Adipocyte (in vitro differentiated cells): ENCODE measurements around the gene ANXA2.

Source experiments
- DNase-seq: peaks from one replicate; pipeline ENCODE4 v3.0.0-alpha.2; 2015; ENCODE audit warnings: low read depth
- H3K27me3 ChIP-seq: replicated peaks from 2 replicates; pipeline ENCODE4 v1.7.0; 2013; ENCODE audit warnings: mild to moderate bottlenecking, low read length, moderate library complexity; ENCODE audit not compliant: control insufficient read depth, insufficient read depth
- H3K36me3 ChIP-seq: 2 replicates; pipeline ENCODE4 v1.7.0; 2013; ENCODE audit warnings: low read length, mild to moderate bottlenecking, moderate library complexity; ENCODE audit not compliant: control insufficient read depth, insufficient read depth, severe bottlenecking
- H3K4me1 ChIP-seq: 2 replicates; pipeline ENCODE4 v1.7.0; 2013; ENCODE audit warnings: mild to moderate bottlenecking, low read length, moderate library complexity; ENCODE audit not compliant: control insufficient read depth, insufficient read depth
- H3K4me3 ChIP-seq: 2 replicates; pipeline ENCODE4 v1.7.0; 2013; ENCODE audit warnings: mild to moderate bottlenecking, low read length, moderate library complexity
- H3K9ac ChIP-seq: 2 replicates; pipeline ENCODE4 v1.7.0; 2013; ENCODE audit warnings: mild to moderate bottlenecking, low read length, moderate library complexity
- H3K9me3 ChIP-seq: 2 replicates; pipeline ENCODE4 v1.7.0; 2013; ENCODE audit warnings: mild to moderate bottlenecking, low read length, moderate library complexity; ENCODE audit not compliant: control insufficient read depth

The ANXA2 gene

DNA sequence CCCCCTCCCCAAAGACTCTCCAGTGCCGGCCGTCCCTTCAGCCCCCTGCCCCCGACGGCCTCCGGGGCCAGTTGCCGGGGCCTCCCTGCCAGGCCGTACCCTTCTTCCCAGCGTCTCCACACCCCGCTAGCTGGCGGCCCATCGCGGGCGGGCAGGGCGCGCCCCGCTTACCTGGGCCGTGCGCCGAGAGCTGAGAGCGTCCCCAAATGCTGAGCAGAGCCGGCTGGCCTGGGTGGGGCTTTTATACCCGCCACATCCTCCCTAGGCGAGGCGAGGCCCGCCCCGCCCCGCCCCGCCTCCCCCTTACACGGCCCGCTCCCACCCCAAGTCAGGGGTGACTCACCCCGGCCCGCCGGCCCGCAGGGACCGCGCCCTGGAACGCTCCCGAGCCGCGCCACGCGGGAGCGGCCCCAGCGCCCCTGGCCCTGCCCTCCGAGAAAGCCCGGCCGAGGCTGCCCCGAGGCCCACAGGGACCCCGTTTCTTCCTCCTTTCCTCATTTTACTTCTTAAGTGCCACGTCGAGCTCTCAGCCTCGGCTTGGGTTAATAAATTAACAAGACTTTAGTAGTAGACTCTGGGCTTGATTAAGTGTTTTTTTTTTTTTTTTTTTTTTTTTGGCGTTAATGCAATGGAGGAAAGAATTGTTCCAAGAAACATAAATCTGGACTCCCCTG lies at the start of gene ANXA2:
TSS of gene ANXA2 (minus strand) at position 215 of the 674 bp plus-strand sequence. CDS start 11,911 bp downstream, outside the sequence.
- Histone ChIP-seq H3K4me1 (peaks cover 47% of the 10 kb centered on the region), H3K4me3 (peak within 1 kb of the TSS; percentile 98), H3K9ac (peak within 1 kb of the TSS; percentile 99), H3K27me3 (no peaks in the 10 kb centered on the region), H3K9me3 (no peaks in the 10 kb centered on the region), H3K36me3 (peaks cover 29% of the 10 kb centered on the region)
- peak; percentile 96 for DNase-seq

DNA sequence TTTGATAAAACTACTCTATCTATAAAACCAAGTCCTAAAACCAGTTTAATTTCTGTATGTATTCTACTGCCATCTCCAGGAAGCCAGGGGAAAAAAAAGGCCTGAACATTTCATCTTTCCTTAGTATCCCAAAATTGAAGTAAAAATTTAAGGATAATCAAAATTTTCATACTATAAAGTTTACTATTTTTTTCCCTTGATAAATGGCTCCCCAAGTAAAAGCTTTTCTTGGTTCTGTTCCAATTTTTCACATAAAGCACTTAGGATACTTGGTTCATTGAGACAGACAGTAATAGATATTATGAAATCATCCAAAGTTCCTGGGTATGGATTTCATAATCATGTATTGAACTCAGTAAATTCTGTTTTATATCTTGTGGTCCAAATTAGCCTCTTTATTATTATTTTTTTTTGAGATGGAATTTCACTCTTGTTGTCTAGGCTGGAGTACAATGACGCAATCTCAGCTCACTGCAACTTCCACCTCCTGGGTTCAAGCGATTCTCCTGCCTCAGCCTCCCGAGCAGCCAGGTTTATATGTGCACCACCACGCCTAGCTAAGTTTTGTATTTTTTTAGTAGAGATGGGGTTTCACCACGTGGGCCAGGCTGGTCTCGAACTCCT lies 46.6 kb upstream of the ANXA2 start:
- H3K27me3 ChIP-seq = no peaks in the 10 kb centered on the region
- H3K4me3 ChIP-seq = no peak overlapping the region
- H3K4me1 ChIP-seq = peaks cover 20% of the 10 kb centered on the region
- H3K9me3 ChIP-seq = no peaks in the 10 kb centered on the region
- DNase-seq = peak; percentile 79
- peaks cover 27% of the 10 kb centered on the region for H3K36me3 ChIP-seq
- H3K9ac ChIP-seq = no peak overlapping the region

DNA sequence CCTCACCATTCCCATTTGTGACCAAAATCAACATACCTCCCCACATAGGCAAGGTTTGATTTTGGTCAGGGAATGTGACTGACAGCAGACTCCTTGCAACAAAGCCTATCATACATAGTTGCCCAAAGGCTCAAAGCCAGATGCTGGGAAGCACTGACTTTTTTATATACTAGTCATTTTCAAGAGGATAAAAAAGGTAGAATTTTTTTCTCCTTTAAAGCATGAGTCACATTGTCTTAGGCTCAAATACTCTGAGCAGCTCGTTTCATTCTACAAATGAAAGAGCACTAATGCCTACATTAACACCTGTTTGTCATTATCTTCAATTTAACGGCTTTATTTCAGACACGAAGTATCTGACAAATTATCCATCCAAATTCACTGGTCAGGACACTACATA lies 45.0 kb upstream of the ANXA2 start:
- peak overlapping the region; percentile 24 for H3K9ac ChIP-seq
- DNase-seq = peak; percentile 58
- peaks cover 20% of the 10 kb centered on the region for H3K4me1 ChIP-seq
- H3K9me3 ChIP-seq = no peaks in the 10 kb centered on the region
- H3K27me3 ChIP-seq = no peaks in the 10 kb centered on the region
- peaks cover 18% of the 10 kb centered on the region for H3K36me3 ChIP-seq
- H3K4me3 ChIP-seq = no peak overlapping the region

DNA sequence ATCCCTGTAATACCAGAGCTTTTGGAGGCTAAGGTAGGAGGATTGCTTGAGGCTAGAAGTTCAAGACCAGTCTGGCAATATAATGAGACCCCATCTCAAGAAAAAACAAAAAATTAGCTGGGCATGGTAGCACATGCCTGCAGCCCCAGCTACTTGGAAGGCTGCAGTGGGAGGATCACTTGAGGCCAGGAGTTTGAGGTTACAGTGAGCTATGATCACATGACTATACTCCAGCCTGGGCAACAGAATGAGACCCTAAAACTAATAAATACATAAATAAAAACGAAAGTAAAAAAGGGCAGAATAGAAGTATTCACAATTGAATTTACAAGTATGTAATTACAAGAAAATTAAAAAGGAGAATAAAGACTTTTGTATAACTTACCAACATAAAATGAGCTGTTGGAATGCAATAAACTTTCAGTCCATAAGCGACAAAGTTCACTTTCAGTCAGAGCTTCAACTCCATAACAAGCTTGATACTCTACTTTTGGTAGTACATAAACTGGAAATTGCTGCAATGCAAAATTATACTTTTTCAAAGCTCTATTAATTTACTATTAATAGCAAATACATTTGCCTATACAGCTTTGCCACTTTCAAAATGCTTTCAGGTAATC lies 44.4 kb upstream of the ANXA2 start:
- no peaks in the 10 kb centered on the region for H3K9me3 ChIP-seq
- H3K4me1 ChIP-seq = peaks cover 20% of the 10 kb centered on the region
- no peak overlapping the region for H3K4me3 ChIP-seq
- H3K27me3 ChIP-seq = no peaks in the 10 kb centered on the region
- H3K36me3 ChIP-seq = peaks cover 13% of the 10 kb centered on the region
- H3K9ac ChIP-seq = no peak overlapping the region
- no peak for DNase-seq

DNA sequence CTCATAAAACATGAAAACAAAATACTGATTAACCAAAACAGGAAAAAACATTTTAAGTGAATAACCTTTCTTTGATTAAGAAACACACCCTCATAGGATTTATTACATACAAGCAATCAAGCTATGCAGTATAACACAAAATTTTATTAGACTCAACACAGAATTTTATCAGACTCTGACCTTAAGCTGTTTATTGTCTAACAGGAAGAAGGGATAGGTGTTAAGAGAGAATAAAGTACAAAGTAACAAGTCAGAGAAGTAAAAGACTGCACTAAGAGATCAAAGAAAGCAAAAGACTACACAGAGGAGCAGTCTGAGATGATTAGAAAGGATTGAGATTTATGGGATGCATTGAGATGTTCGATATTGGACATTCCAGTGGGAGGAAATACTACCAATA lies 43.5 kb upstream of the ANXA2 start:
- Histone ChIP-seq H3K4me3 (no peak overlapping the region), H3K9ac (no peak overlapping the region), H3K27me3 (no peaks in the 10 kb centered on the region), H3K4me1 (peaks cover 20% of the 10 kb centered on the region), H3K9me3 (no peaks in the 10 kb centered on the region), H3K36me3 (peaks cover 13% of the 10 kb centered on the region)
- DNase-seq = no peak

DNA sequence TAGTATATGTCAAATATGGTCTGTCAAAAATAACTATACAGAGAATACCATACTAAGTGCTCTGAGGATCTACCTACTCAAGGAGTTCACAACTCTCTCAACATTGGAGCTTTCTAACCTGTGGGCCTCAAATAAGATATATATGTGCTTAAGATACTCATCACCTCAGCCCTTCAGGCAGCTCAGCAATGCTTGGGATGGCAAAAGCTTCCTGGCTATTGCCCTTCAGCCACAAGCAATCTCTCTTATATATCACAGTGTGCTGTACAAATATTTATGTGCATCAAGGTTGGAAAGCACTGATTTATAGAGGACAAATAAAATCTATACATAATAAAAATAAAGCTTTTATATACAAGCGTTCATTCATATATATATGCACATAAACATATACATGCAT lies 40.9 kb upstream of the ANXA2 start:
- Histone ChIP-seq H3K36me3 (peaks cover 32% of the 10 kb centered on the region), H3K4me1 (peaks cover 15% of the 10 kb centered on the region), H3K4me3 (no peak overlapping the region), H3K9ac (no peak overlapping the region), H3K9me3 (no peaks in the 10 kb centered on the region), H3K27me3 (no peaks in the 10 kb centered on the region)
- no peak for DNase-seq

DNA sequence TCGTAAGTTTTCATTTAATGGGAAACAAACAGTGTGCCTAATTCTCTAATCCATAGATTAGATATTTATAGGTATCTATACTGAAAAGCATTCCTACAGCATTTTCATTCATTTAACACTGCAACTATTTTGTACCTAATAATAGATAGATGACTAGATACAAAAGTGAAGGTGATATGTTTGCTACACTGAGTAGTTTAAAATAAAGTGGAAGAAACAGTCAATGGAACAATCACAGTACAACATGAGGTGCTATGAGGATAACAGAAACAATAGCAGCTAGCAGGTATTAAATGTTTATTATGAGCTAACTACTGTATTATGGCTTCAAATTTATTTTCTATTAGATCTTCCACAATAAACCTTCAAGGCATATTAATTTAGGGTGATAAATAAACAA lies 31.1 kb upstream of the ANXA2 start:
- peaks cover 19% of the 10 kb centered on the region for H3K4me1 ChIP-seq
- H3K4me3 ChIP-seq = no peak overlapping the region
- H3K9ac ChIP-seq = no peak overlapping the region
- H3K9me3 ChIP-seq = no peaks in the 10 kb centered on the region
- peaks cover 31% of the 10 kb centered on the region for H3K36me3 ChIP-seq
- DNase-seq = no peak
- H3K27me3 ChIP-seq = no peaks in the 10 kb centered on the region

DNA sequence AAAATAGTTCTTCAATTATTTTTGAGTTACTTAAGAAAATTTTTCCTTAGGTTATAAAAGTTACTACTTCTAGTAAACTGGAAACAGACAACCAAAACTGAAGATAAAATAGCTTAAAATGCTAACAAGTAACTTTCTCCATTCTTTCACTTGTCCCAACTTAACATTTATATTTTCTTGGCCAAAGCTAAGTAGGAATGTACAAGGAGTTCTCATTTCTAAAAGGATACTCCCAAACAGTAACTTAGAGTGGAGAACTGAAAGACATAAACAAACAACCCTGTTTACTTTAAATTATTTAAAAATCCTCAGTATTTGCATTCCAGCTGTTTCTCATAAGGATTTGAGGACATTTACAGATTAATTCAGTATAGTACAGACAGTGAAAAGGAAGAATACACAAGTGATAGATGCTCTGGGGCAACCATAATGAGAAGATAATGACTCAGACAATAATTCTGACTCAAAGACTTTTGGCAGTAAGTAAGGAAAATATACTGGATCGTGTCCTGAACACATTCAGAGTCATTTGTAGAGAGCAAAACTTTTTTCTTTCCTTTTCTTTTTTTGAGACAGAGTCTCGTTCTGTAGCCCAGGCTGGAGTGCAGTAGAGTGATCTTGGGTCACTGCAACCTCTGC lies 29.2 kb upstream of the ANXA2 start:
- Histone ChIP-seq H3K4me1 (peaks cover 38% of the 10 kb centered on the region), H3K9me3 (no peaks in the 10 kb centered on the region), H3K27me3 (no peaks in the 10 kb centered on the region), H3K9ac (no peak overlapping the region), H3K36me3 (peaks cover 25% of the 10 kb centered on the region), H3K4me3 (no peak overlapping the region)
- peak; percentile 84 for DNase-seq

DNA sequence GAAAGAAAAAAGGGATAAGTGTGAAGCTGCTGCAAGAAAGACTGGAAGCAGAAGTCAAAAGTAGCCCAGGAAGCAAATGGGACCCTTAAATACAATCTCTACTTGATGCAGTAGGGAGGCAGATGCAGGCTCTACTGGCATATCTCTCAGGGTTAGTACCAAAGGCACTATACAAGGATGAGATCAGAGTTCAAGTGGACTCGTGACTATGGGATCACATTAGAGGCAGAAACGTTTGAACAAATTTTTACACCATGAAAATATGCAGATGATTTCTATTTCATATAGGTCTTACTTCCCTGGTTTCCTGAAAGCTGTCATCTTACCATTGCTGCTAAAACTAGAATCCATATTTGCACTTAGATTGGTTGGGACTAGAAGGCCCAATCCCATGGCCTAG lies 27.7 kb upstream of the ANXA2 start:
- H3K4me3 ChIP-seq = no peak overlapping the region
- no peak for DNase-seq
- H3K4me1 ChIP-seq = peaks cover 53% of the 10 kb centered on the region
- H3K36me3 ChIP-seq = peaks cover 12% of the 10 kb centered on the region
- no peaks in the 10 kb centered on the region for H3K9me3 ChIP-seq
- H3K27me3 ChIP-seq = no peaks in the 10 kb centered on the region
- no peak overlapping the region for H3K9ac ChIP-seq

DNA sequence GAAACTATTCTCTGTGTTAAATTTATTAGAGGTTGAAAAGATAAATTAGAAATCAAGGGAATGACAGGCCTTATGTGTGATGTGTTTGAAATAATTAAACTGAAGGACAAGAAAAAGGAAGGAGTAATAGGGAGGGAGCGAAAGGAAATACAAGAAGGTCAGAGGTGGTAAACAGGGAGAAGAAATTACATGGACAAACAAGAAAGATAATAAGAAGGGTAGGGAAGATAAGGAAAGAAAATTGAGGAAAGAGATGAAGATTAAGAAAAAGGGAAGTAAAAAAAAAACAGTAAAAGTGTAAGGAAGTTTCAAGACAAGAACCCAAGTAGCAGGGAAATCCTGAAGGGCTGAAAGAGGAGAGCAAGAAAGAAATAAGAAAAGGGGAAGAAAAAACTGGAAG lies 26.2 kb upstream of the ANXA2 start:
- Histone ChIP-seq H3K9ac (no peak overlapping the region), H3K36me3 (peaks cover 4% of the 10 kb centered on the region), H3K4me3 (no peak overlapping the region), H3K9me3 (no peaks in the 10 kb centered on the region), H3K4me1 (peaks cover 67% of the 10 kb centered on the region), H3K27me3 (no peaks in the 10 kb centered on the region)
- no peak for DNase-seq

DNA sequence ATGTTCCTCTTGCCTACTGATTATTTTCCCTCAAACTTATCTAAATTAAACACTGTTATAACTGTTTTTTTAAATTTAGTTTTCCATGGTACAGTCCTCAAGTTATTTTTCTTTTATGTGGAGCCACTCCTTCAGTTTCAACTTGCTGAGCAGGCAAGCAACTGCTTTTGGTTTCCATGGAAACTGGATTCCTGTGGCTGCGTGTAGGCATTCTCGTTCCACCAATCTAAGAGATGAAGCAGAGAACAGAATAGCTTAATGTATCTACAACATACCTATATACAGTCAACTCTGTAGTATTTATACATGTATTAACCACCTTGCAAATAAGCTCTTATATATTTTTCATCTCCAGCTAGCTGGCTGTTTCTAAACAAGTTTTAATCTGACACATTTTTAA lies 25.8 kb upstream of the ANXA2 start:
- H3K9ac ChIP-seq = peak overlapping the region; percentile 37
- H3K4me1 ChIP-seq = peaks cover 67% of the 10 kb centered on the region
- DNase-seq = peak; percentile 96
- H3K9me3 ChIP-seq = no peaks in the 10 kb centered on the region
- H3K4me3 ChIP-seq = no peak overlapping the region
- no peaks in the 10 kb centered on the region for H3K27me3 ChIP-seq
- H3K36me3 ChIP-seq = peaks cover 4% of the 10 kb centered on the region
